ENCODE measurements around the gene TOM1L2.

TOM1L2 gene

GRCh38 chr17:17987901-17988300, 15.7 kb upstream of the TOM1L2 start:
- Histone ChIP-seq H3K9me2 (replicated peaks; ENCODE audit: insufficient read depth, low read length) (no peaks in the 10 kb centered on the region), H4K20me1 (ENCODE audit: insufficient read depth, low read length) (no peaks in the 10 kb centered on the region), H3K9me3 (replicated peaks; ENCODE audit: insufficient read depth, low read length) (no peaks in the 10 kb centered on the region), H3K9ac (ENCODE audit: low read length) (no peak overlapping the region), H3F3A (ENCODE audit: insufficient read depth, low read length) (no peaks in the 10 kb centered on the region), H3K27ac (ENCODE audit: low read length) (no peak overlapping the region), H3K4me3 (ENCODE audit: low read length) (no peak overlapping the region), H3K4me1 (ENCODE audit: low read length) (no peaks in the 10 kb centered on the region), H3K36me3 (replicated peaks; ENCODE audit: insufficient read depth, low read length) (no peaks in the 10 kb centered on the region), H3K79me2 (ENCODE audit: low read length) (no peaks in the 10 kb centered on the region), H3K4me2 (ENCODE audit: low read depth, low read length) (no peak overlapping the region), H2AFZ (ENCODE audit: low read length) (no peak overlapping the region), H3K27me3 (replicated peaks; ENCODE audit: insufficient read depth, low read length) (no peaks in the 10 kb centered on the region)
- TF ChIP-seq EZH2phosphoT487 (IDR thresholded peaks at IDR 0.05; ENCODE audit: low read length), result no peak
- no peak for TF ChIP-seq EZH2 (optimal IDR thresholded peaks at IDR 0.05; ENCODE audit: low read depth, low read length)
- TF ChIP-seq, protein P1, sequence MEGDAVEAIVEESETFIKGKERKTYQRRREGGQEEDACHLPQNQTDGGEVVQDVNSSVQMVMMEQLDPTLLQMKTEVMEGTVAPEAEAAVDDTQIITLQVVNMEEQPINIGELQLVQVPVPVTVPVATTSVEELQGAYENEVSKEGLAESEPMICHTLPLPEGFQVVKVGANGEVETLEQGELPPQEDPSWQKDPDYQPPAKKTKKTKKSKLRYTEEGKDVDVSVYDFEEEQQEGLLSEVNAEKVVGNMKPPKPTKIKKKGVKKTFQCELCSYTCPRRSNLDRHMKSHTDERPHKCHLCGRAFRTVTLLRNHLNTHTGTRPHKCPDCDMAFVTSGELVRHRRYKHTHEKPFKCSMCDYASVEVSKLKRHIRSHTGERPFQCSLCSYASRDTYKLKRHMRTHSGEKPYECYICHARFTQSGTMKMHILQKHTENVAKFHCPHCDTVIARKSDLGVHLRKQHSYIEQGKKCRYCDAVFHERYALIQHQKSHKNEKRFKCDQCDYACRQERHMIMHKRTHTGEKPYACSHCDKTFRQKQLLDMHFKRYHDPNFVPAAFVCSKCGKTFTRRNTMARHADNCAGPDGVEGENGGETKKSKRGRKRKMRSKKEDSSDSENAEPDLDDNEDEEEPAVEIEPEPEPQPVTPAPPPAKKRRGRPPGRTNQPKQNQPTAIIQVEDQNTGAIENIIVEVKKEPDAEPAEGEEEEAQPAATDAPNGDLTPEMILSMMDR (IDR thresholded peaks at IDR 0.05; ENCODE audit: low read length), result no peak
- no peak for DNase-seq

DNA sequence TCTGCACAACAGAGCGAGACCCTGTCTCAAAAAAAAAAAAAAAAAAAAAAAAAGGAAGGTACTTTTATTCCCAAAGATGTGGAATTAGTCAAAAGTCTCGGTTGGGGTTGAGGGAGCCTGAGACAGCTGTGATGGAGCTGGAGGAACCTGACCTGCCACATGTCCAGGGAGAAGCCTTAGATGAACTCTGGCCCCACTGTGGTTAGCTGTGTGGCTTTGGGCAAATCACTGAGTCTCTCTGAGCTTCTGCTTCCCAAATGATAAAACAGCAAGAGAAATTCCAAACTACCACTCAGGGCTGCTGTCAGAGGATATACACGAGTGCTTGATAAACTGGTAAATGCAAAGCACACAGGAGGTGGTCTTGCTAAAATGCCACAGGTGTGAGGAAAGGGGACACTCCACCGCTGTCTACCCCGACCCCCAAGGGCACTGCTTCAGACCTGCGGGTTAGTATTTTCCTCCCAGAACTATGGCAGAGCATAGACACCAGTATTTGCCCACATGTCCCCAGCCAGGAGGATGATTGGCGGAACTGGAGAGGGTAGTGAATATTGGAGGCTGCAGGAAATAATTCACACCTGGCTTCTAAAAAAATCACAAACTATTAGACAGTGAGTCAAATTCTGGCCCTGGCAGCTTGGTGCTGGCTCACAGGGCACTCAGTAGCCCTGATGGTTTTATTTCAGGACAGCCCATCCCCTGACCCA, 15.1 kb upstream of the TOM1L2 start:
- H3K4me2 ChIP-seq (ENCODE audit: low read depth, low read length), result no peak overlapping the region
- H3F3A ChIP-seq (ENCODE audit: insufficient read depth, low read length), result no peaks in the 10 kb centered on the region
- H3K79me2 ChIP-seq (ENCODE audit: low read length), result no peaks in the 10 kb centered on the region
- no peaks in the 10 kb centered on the region for H3K9me2 ChIP-seq (replicated peaks; ENCODE audit: insufficient read depth, low read length)
- no peaks in the 10 kb centered on the region for H3K27me3 ChIP-seq (replicated peaks; ENCODE audit: insufficient read depth, low read length)
- no peak for DNase-seq
- no peak overlapping the region for H3K9ac ChIP-seq (ENCODE audit: low read length)
- H3K36me3 ChIP-seq (replicated peaks; ENCODE audit: insufficient read depth, low read length), result no peaks in the 10 kb centered on the region
- TF ChIP-seq, protein P1 (IDR thresholded peaks at IDR 0.05; ENCODE audit: low read length), result no peak
- TF ChIP-seq EZH2phosphoT487 (IDR thresholded peaks at IDR 0.05; ENCODE audit: low read length) (no peak), EZH2 (optimal IDR thresholded peaks at IDR 0.05; ENCODE audit: low read depth, low read length) (no peak)
- H2AFZ ChIP-seq (ENCODE audit: low read length), result no peak overlapping the region
- H4K20me1 ChIP-seq (ENCODE audit: insufficient read depth, low read length), result no peaks in the 10 kb centered on the region
- no peak overlapping the region for H3K27ac ChIP-seq (ENCODE audit: low read length)
- H3K9me3 ChIP-seq (replicated peaks; ENCODE audit: insufficient read depth, low read length), result no peaks in the 10 kb centered on the region
- H3K4me3 ChIP-seq (ENCODE audit: low read length), result no peak overlapping the region
- no peaks in the 10 kb centered on the region for H3K4me1 ChIP-seq (ENCODE audit: low read length)

- Histone ChIP-seq H3K4me3 (ENCODE audit: low read length) (no peak overlapping the region), H3K27me3 (replicated peaks; ENCODE audit: insufficient read depth, low read length) (no peaks in the 10 kb centered on the region), H3K36me3 (replicated peaks; ENCODE audit: insufficient read depth, low read length) (no peaks in the 10 kb centered on the region), H3K9me3 (replicated peaks; ENCODE audit: insufficient read depth, low read length) (no peaks in the 10 kb centered on the region), H3K9me2 (replicated peaks; ENCODE audit: insufficient read depth, low read length) (no peaks in the 10 kb centered on the region), H3F3A (ENCODE audit: insufficient read depth, low read length) (no peaks in the 10 kb centered on the region), H3K4me2 (ENCODE audit: low read depth, low read length) (no peak overlapping the region), H3K79me2 (ENCODE audit: low read length) (no peaks in the 10 kb centered on the region), H2AFZ (ENCODE audit: low read length) (no peak overlapping the region), H3K9ac (ENCODE audit: low read length) (no peak overlapping the region), H4K20me1 (ENCODE audit: insufficient read depth, low read length) (no peaks in the 10 kb centered on the region), H3K27ac (ENCODE audit: low read length) (no peak overlapping the region), H3K4me1 (ENCODE audit: low read length) (no peaks in the 10 kb centered on the region)
- TF ChIP-seq EZH2phosphoT487 (IDR thresholded peaks at IDR 0.05; ENCODE audit: low read length), result no peak
- TF ChIP-seq, protein P1 (IDR thresholded peaks at IDR 0.05; ENCODE audit: low read length), result 0 out of 2 replicates have a peak, but pooled peaks have one; percentile 14
- DNase-seq, result no peak
Observed at GRCh38 chr17:17985555-17985954, 13.4 kb upstream of the TOM1L2 start.

All from MM.1S (cell line).